Stomach (tissue), 9 donors: ENCODE results near the gene BPIFB1. TPM values are rescaled to one million over a fixed set of nuclear protein-coding genes. Genes with fewer than 3 reads are reported as not detected.

ENCODE experiments used
- DNase-seq, 2 donors: peaks; one replicate each; pipeline versions ENCODE4 v3.0.0 to v3.0.0-alpha.2; 2013 to 2019
- H3K27ac ChIP-seq, 5 donors: fragments of 200-600 bp in 4 of 5; sonication (generic) in 4 of 5; one replicate each; pipeline ENCODE4 v1.5.1; 2013 to 2019; ENCODE audit warnings: mild to moderate bottlenecking in 1 of 5, moderate library complexity in 1 of 5
- H3K27me3 ChIP-seq, 3 donors: fragments of 200-600 bp; sonication (generic); one replicate each; pipeline ENCODE4 v1.5.1; 2017 to 2019; ENCODE audit warnings: mixed run types in 1 of 3
- H3K36me3 ChIP-seq, 4 donors: fragments of 200-600 bp; sonication (generic); 1 replicate in 3 of 4; 2 replicates in 1 of 4; pipeline ENCODE4 v1.5.1; 2016 to 2019
- H3K4me1 ChIP-seq, 4 donors: fragments of 200-600 bp; sonication (generic); one replicate each; pipeline ENCODE4 v1.5.1; 2016 to 2019
- H3K4me3 ChIP-seq, 4 donors: fragments of 200-600 bp; sonication (generic) in 3 of 4; one replicate each; pipeline ENCODE4 v1.5.1; 2016 to 2019; ENCODE audit warnings: mild to moderate bottlenecking in 1 of 4
- H3K9me3 ChIP-seq, 4 donors: fragments of 200-600 bp; sonication (generic); one replicate each; pipeline ENCODE4 v1.5.1; 2016 to 2019
- EP300 ChIP-seq: sonication (generic); formaldehyde crosslinking; IDR thresholded peaks from one replicate; pipeline ENCODE4 v1.6.1; 2017; ENCODE audit warnings: antibody characterized with exemption
- POLR2A ChIP-seq, 4 donors: fragments of 450-650 bp; IDR thresholded peaks; one replicate each; pipeline ENCODE4 v1.6.1; 2016; ENCODE audit warnings: antibody characterized with exemption in 4 of 4, control low read depth in 2 of 4, mild to moderate bottlenecking in 1 of 4, moderate library complexity in 1 of 4
- POLR2AphosphoS5 ChIP-seq, 3 donors: sonication (generic); formaldehyde crosslinking; IDR thresholded peaks; one replicate each; pipeline ENCODE4 v1.6.1; 2016; ENCODE audit warnings: antibody characterized with exemption in 3 of 3
- WGBS, 5 donors: extraction: QIAGEN DNeasy Blood & Tissue Kit in 3 of 5; methylation state at CpG; one replicate each; pipeline versions ENCODE4 v1.1.5 to v1.1.7; 2013 to 2018; 5-methylcytosine and 5-hydroxymethylcytosine counted together
- intact Hi-C: fragments of 100-400 bp; cut with DNase I; formaldehyde crosslinking; loops from one replicate; pipeline ENCODE4 v1.15.1; 2023; ENCODE audit warnings: low total_unique reads
- polyA plus RNA-seq, 3 donors: library from polyadenylated mRNA; stranded (reverse); fragments of 200-250 nt; gene quantifications; one replicate each; pipeline ENCODE4 v1.2.3, GENCODE V29; 2013
- total RNA-seq, 5 donors: library from RNA; depleted of rRNA; stranded (reverse); fragments of >200 nt; gene quantifications; one replicate each; pipeline versions ENCODE4 v1.1.0 to v1.2.3, GENCODE V29; 2014 to 2016
- TF ChIP-seq, protein P1 (sequence below), 7 experiments: fragments of 450-650 bp in 4 of 7; fragments of 200-600 bp in 3 of 7; sonication (generic) in 3 of 7; IDR thresholded peaks; one replicate each; pipeline ENCODE4 v1.5.1; 2016 to 2019; ENCODE audit warnings: antibody characterized with exemption in 7 of 7, control low read depth in 2 of 7, mild to moderate bottlenecking in 1 of 7
- donor health status: healthy with polysubstance abuse.
- donor health status: Bipolar disorder and iron deficiency.
- donor health status: healthy.

The BPIFB1 gene
- total and polyA plus RNA-seq, 8 donors = 2.3 to 169 (median 37.9) TPM; not detected in 1

GRCh38 chr20:33343521-33343920, 60.5 kb downstream of the BPIFB1 start:
- H3K4me3 ChIP-seq = no peak overlapping the region
- DNase-seq = no peak
- H3K27me3 ChIP-seq = no peaks in the 10 kb centered on the region
- H3K36me3 ChIP-seq = peaks cover 0 to 15% (median 1%) of the 10 kb centered on the region in 4 donors
- no peaks in the 10 kb centered on the region for H3K9me3 ChIP-seq
- no peak for TF ChIP-seq POLR2AphosphoS5 (IDR thresholded peaks at IDR 0.05)
- no peak for TF ChIP-seq POLR2A (IDR thresholded peaks at IDR 0.05)
- TF ChIP-seq, protein P1, sequence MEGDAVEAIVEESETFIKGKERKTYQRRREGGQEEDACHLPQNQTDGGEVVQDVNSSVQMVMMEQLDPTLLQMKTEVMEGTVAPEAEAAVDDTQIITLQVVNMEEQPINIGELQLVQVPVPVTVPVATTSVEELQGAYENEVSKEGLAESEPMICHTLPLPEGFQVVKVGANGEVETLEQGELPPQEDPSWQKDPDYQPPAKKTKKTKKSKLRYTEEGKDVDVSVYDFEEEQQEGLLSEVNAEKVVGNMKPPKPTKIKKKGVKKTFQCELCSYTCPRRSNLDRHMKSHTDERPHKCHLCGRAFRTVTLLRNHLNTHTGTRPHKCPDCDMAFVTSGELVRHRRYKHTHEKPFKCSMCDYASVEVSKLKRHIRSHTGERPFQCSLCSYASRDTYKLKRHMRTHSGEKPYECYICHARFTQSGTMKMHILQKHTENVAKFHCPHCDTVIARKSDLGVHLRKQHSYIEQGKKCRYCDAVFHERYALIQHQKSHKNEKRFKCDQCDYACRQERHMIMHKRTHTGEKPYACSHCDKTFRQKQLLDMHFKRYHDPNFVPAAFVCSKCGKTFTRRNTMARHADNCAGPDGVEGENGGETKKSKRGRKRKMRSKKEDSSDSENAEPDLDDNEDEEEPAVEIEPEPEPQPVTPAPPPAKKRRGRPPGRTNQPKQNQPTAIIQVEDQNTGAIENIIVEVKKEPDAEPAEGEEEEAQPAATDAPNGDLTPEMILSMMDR (IDR thresholded peaks at IDR 0.05) = no peak
- no peak for TF ChIP-seq EP300
- no peak overlapping the region for H3K27ac ChIP-seq
- WGBS, 5 donors = 93 to 98% (median 95%) methylated on average over 4 of the region's 4 CpGs
- no peaks in the 10 kb centered on the region for H3K4me1 ChIP-seq
- intact Hi-C loops = no loop called here

DNA sequence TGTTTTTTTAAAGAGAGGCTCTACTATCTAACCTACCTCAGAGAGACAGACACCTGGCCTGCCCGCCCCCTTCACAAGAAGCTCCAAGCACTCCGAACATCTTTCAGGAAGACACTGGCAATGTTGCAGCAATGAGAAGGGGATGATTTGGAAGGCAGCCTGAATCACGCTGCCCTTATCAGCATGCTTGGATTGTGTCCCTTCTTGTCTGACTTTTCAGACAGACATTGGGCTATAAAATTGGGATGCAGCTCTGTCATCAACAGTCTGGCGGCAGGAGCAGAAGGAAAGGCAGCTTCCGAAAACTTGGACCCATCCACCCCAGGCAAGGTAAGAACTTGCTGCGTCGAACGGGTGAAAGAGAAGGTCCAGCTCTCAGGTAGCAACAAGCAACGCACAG, 62.3 kb downstream of the BPIFB1 start:
- TF ChIP-seq, protein P1 (IDR thresholded peaks at IDR 0.05) = no peak
- no peak for TF ChIP-seq POLR2AphosphoS5 (IDR thresholded peaks at IDR 0.05)
- TF ChIP-seq POLR2A (IDR thresholded peaks at IDR 0.05) = no peak
- no peak for TF ChIP-seq EP300
- no peaks in the 10 kb centered on the region for H3K9me3 ChIP-seq
- no peak overlapping the region for H3K27ac ChIP-seq
- H3K4me1 ChIP-seq = no peaks in the 10 kb centered on the region
- DNase-seq = no peak
- no peaks in the 10 kb centered on the region for H3K27me3 ChIP-seq
- 80 to 88% (median 84%) methylated on average over 9 of the region's 9 CpGs for WGBS, 5 donors
- intact Hi-C loops = no loop called here
- no peak overlapping the region for H3K4me3 ChIP-seq
- peaks cover 0 to 31% (median 16%) of the 10 kb centered on the region in 4 donors for H3K36me3 ChIP-seq

DNA sequence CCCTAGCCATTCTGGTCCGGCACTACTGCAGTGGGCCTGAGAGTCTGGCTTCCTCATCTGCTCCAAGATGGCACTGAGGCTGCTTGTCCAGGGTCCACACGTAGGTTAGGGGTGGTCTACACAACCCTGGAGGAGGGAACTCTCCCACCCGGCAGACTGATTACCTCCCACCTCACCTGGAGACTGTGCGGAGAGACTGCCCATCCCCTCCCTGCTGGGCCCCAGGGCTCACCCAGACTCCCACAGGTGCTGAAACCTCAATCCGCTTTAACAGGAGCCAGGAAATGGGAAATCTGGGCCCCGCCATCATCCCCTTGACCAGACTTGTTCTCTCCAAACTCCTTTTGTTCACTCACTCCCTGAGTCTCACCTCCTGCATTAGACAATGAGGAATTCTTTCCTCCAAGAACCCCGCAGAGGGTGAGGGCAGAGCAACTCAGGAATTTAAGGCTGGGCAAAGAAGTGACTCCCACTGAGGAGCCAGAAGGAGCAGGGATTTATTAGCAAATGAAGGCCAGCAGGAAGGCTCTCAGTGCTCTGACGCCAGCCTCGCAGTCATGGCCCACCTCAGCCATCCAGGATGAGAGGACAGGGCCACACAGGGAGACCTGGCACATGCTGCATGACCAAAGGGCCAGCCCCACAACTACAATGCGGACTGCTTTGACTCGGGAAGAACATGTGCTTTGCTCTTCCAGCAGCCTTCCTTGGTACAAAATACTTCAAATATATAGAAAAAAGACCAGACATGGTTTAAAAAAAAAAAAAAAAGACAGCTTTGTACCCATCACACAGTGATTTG, 65.3 kb downstream of the BPIFB1 start:
- intact Hi-C loops = no loop called here
- Histone ChIP-seq H3K27ac (no peak overlapping the region), H3K4me1 (no peaks in the 10 kb centered on the region), H3K27me3 (no peaks in the 10 kb centered on the region), H3K36me3 (peaks cover 5 to 59% (median 35%) of the 10 kb centered on the region in 4 donors), H3K4me3 (no peak overlapping the region), H3K9me3 (no peaks in the 10 kb centered on the region)
- 88 to 94% (median 94%) methylated on average over 10 to 11 of the region's 11 CpGs for WGBS, 5 donors
- no peak for DNase-seq
- TF ChIP-seq, protein P1 (IDR thresholded peaks at IDR 0.05) = no peak
- TF ChIP-seq POLR2A (IDR thresholded peaks at IDR 0.05) = no peak
- no peak for TF ChIP-seq EP300
- TF ChIP-seq POLR2AphosphoS5 (IDR thresholded peaks at IDR 0.05) = no peak

- 90 to 100% (median 97%) methylated on average over 7 to 8 of the region's 8 CpGs for WGBS, 5 donors
- no peak overlapping the region for H3K4me3 ChIP-seq
- TF ChIP-seq EP300 (no peak), POLR2A (IDR thresholded peaks at IDR 0.05) (no peak), POLR2AphosphoS5 (IDR thresholded peaks at IDR 0.05) (no peak)
- TF ChIP-seq, protein P1 (IDR thresholded peaks at IDR 0.05) = no peak
- no peaks in the 10 kb centered on the region for H3K9me3 ChIP-seq
- no peak overlapping the region for H3K27ac ChIP-seq
- peaks cover 5 to 71% (median 43%) of the 10 kb centered on the region in 4 donors for H3K36me3 ChIP-seq
- no peak for DNase-seq
- no peaks in the 10 kb centered on the region for H3K27me3 ChIP-seq
- no peaks in the 10 kb centered on the region for H3K4me1 ChIP-seq
- intact Hi-C loops = no loop called here
Observed at GRCh38 chr20:33349493-33349892, 66.5 kb downstream of the BPIFB1 start.
